ENCODE data around the gene FSTL1.

- TF ChIP-seq CTCF (IDR thresholded peaks at IDR 0.05) (no peak), POLR2AphosphoS5 (IDR thresholded peaks at IDR 0.05; ENCODE audit: low read depth, low read length) (no peak), EP300 (IDR thresholded peaks at IDR 0.05; ENCODE audit: borderline replicate concordance in 1 of 2, low read depth in 1 of 2, low read length in 1 of 2) (no peak), REST (IDR thresholded peaks at IDR 0.05; ENCODE audit: low read depth, low read length) (no peak), USF1 (IDR thresholded peaks at IDR 0.05; ENCODE audit: borderline replicate concordance, low read depth) (no peak), GATA2 (CRISPR knock-in tag; IDR thresholded peaks at IDR 0.05) (no peak), FOSL2 (IDR thresholded peaks at IDR 0.05; ENCODE audit: borderline replicate concordance, low read depth) (no peak), USF2 (IDR thresholded peaks at IDR 0.05; ENCODE audit: borderline replicate concordance, low read depth, low read length) (no peak), MAX (IDR thresholded peaks at IDR 0.05; ENCODE audit: low read depth) (no peak), PBX3 (IDR thresholded peaks at IDR 0.05) (no peak), NFIC (IDR thresholded peaks at IDR 0.05; ENCODE audit: borderline replicate concordance) (no peak)
Observed at GRCh38 chr3:120348065-120348990, 102.5 kb downstream of the FSTL1 start.

Data from SK-N-SH (cell line).